Measurements from ENCODE around the gene PLCH2. TPM values are rescaled to one million over a fixed set of nuclear protein-coding genes. Genes with fewer than 3 reads are reported as not detected.

Gene PLCH2
- total RNA-seq, 1 experiment from 2014 or later, result 0.10 TPM

GRCh38 chr1:2512862-2513421, 36.9 kb downstream of the PLCH2 start:
- no peak for DNase-seq (ENCODE audit: low read depth)

GRCh38 chr1:2513939-2514652, 38.0 kb downstream of the PLCH2 start:
- DNase-seq (ENCODE audit: low read depth), result no peak

- no peak for DNase-seq (ENCODE audit: low read depth)
Measured at GRCh38 chr1:2514863-2515762, 39.0 kb downstream of the PLCH2 start.

- DNase-seq (ENCODE audit: low read depth), result no peak
Measured at GRCh38 chr1:2515763-2516080, 39.6 kb downstream of the PLCH2 start.

GRCh38 chr1:2516124-2516523, 40.0 kb downstream of the PLCH2 start:
- DNase-seq (ENCODE audit: low read depth), result no peak

- DNase-seq (ENCODE audit: low read depth), result no peak
Measured at GRCh38 chr1:2516946-2517345, 40.9 kb downstream of the PLCH2 start.

GRCh38 chr1:2517966-2518365, 41.9 kb downstream of the PLCH2 start:
- DNase-seq (ENCODE audit: low read depth), result no peak

- no peak for DNase-seq (ENCODE audit: low read depth)
Measured at GRCh38 chr1:2518528-2518927, 42.4 kb downstream of the PLCH2 start.

GRCh38 chr1:2519029-2519685, 43.1 kb downstream of the PLCH2 start:
- no peak for DNase-seq (ENCODE audit: low read depth)

- no peak for DNase-seq (ENCODE audit: low read depth)
Measured at GRCh38 chr1:2519729-2520128, 43.6 kb downstream of the PLCH2 start.

GRCh38 chr1:2520206-2520605, 44.1 kb downstream of the PLCH2 start:
- DNase-seq (ENCODE audit: low read depth), result no peak

GRCh38 chr1:2520806-2521205, 44.7 kb downstream of the PLCH2 start:
- DNase-seq (ENCODE audit: low read depth), result no peak

GRCh38 chr1:2522230-2522629, 46.1 kb downstream of the PLCH2 start:
- DNase-seq (ENCODE audit: low read depth), result no peak

GRCh38 chr1:2523191-2523890, 47.3 kb downstream of the PLCH2 start:
- DNase-seq (ENCODE audit: low read depth), result no peak

GRCh38 chr1:2523891-2524609, 48.0 kb downstream of the PLCH2 start:
- DNase-seq (ENCODE audit: low read depth), result no peak

- DNase-seq (ENCODE audit: low read depth), result no peak
Measured at GRCh38 chr1:2525572-2525919, 49.5 kb downstream of the PLCH2 start.

GRCh38 chr1:2525920-2526823, 50.1 kb downstream of the PLCH2 start, which contains the start of gene PANK4:
PANK4 (minus strand) TSS chr1:2526596; CDS start chr1:2526587, 9 bp downstream.
- DNase-seq (ENCODE audit: low read depth), result peak; percentile 83

GRCh38 chr1:2526824-2527555, 50.9 kb downstream of the PLCH2 start:
- peak; percentile 60 for DNase-seq (ENCODE audit: low read depth)

GRCh38 chr1:2527556-2527860, 51.4 kb downstream of the PLCH2 start:
- DNase-seq (ENCODE audit: low read depth), result no peak
